GM12878 (cell line): ENCODE measurements around the gene AFF1. TPM values are rescaled to one million over a fixed set of nuclear protein-coding genes. Genes with fewer than 3 reads are reported as not detected.
A peak's percentile ranks its signal among the peaks of the same experiment; 100 is the strongest.

Experiments
- ATAC-seq: fragments of 200-7000 bp; cut with Tn5 transposase; 3 replicates; pipeline ENCODE4 v1.9.1; 2020; ENCODE audit warnings: mild to moderate bottlenecking, moderate library complexity
- BruUV-seq: library from RNA; stranded (reverse); fragments of 400-500 nt; replicated peaks from 2 replicates; lab custom pipeline; 2021; lab: Mats Ljungman, UMichigan
- CTCF ChIA-PET: fragments of 300-600 bp; sonication (Branson Sonifier 250); formaldehyde crosslinking; extraction: SDS; loops from one replicate; lab custom pipeline; 2021; ENCODE audit warnings: inconsistent platforms; lab: Yijun Ruan, JAX
- POLR2A ChIA-PET: fragments of 350-600 bp; formaldehyde crosslinking; extraction: SDS; loops from one replicate; lab custom pipeline; 2021; ENCODE audit warnings: inconsistent platforms; lab: Charles Lee
- RAD21 ChIA-PET: fragments of 300-600 bp; sonication (Branson Sonifier 250); formaldehyde crosslinking; loops from one replicate; lab custom pipeline; 2023; ENCODE audit warnings: antibody characterized with exemption; ENCODE audit not compliant: unreplicated experiment; lab: Charles Lee
- SMC1A ChIA-PET: fragments of 300-600 bp; sonication (Branson Sonifier 250); formaldehyde crosslinking; loops from one replicate; lab custom pipeline; 2023; ENCODE audit not compliant: unreplicated experiment, uncharacterized antibody; lab: Charles Lee
- DNase-seq: peaks from one replicate; pipeline ENCODE4 v3.0.0-alpha.2; 2011; ENCODE audit warnings: low read depth, low spot score
- FAIRE-seq: peaks from 3 replicates; lab custom pipeline; 2011; peaks lifted over from hg19 to GRCh38; lab: Jason Lieb, UNC
- H2AFZ ChIP-seq: 2 replicates; pipeline ENCODE4 v1.6.0; 2011; ENCODE audit warnings: low read depth, low read length, control low read depth; ENCODE audit not compliant: control insufficient read depth
- H3K27ac ChIP-seq: 2 replicates; pipeline ENCODE4 v1.5.1; 2011; ENCODE audit warnings: control low read depth; ENCODE audit not compliant: control insufficient read depth, insufficient read depth
- H3K27me3 ChIP-seq, 2 experiments: replicated peaks in 1 of 2; 2 replicates each; pipeline versions ENCODE4 v1.6.0 to v1.6.1; 2011; ENCODE audit warnings: low read length in 1 of 2; ENCODE audit not compliant: control insufficient read depth in 2 of 2, insufficient read depth in 2 of 2
- H3K36me3 ChIP-seq, 2 experiments: 2 replicates each; pipeline ENCODE4 v1.5.1; 2011; ENCODE audit warnings: low read length in 1 of 2; ENCODE audit not compliant: control insufficient read depth in 2 of 2, insufficient read depth in 2 of 2
- H3K4me1 ChIP-seq: 2 replicates; pipeline ENCODE4 v1.6.1; 2011; ENCODE audit warnings: mild to moderate bottlenecking, low read length, moderate library complexity, mixed read lengths; ENCODE audit not compliant: control insufficient read depth, insufficient read depth
- H3K4me2 ChIP-seq: 2 replicates; pipeline ENCODE4 v1.6.0; 2011; ENCODE audit warnings: control low read depth; ENCODE audit not compliant: control insufficient read depth, insufficient read depth
- H3K4me3 ChIP-seq: fragments of 200-600 bp; sonication (generic); 2 replicates; pipeline ENCODE4 v1.5.1; 2016
- H3K79me2 ChIP-seq: 2 replicates; pipeline ENCODE4 v1.6.0; 2011; ENCODE audit warnings: low read length; ENCODE audit not compliant: control insufficient read depth, insufficient read depth
- H3K9ac ChIP-seq: 2 replicates; pipeline ENCODE4 v1.8.0; 2011; ENCODE audit warnings: low read length, control low read depth, mixed read lengths; ENCODE audit not compliant: control insufficient read depth, insufficient read depth
- H3K9me3 ChIP-seq: replicated peaks from 3 replicates; pipeline ENCODE4 v1.5.1; 2011; ENCODE audit warnings: mild to moderate bottlenecking, low read length; ENCODE audit not compliant: control insufficient read depth, insufficient read depth
- H4K20me1 ChIP-seq: 2 replicates; pipeline ENCODE4 v1.6.0; 2011; ENCODE audit not compliant: control insufficient read depth, insufficient read depth
- ASH2L ChIP-seq: fragments of 300-600, 200-600 bp; sonication (generic); IDR thresholded peaks from 2 replicates; pipeline ENCODE4 v1.6.1; 2017; ENCODE audit warnings: low read depth, mild to moderate bottlenecking, borderline replicate concordance
- BCL11A ChIP-seq: IDR thresholded peaks from 2 replicates; pipeline ENCODE4 v1.6.1; 2011; ENCODE audit warnings: low read depth, low read length
- CTCF ChIP-seq, 3 experiments: IDR thresholded peaks in 2 of 3; conservative IDR thresholded peaks in 1 of 3; 2 replicates each; pipeline ENCODE4 v1.5.1; 2011; ENCODE audit warnings: low read depth in 3 of 3, low read length in 3 of 3, mild to moderate bottlenecking in 3 of 3, control low read depth in 2 of 3, moderate library complexity in 2 of 3, inconsistent platforms in 1 of 3, mixed read lengths in 1 of 3; ENCODE audit not compliant: control insufficient read depth in 2 of 3, insufficient read depth in 1 of 3; ENCODE audit errors: extremely low read depth in 1 of 3
- E2F8 ChIP-seq: fragments of 450-650 bp; IDR thresholded peaks from 2 replicates; pipeline ENCODE4 v1.6.1; 2018; ENCODE audit warnings: mild to moderate bottlenecking, low read depth, moderate library complexity; ENCODE audit not compliant: partially characterized antibody
- NFYA ChIP-seq: IDR thresholded peaks from 2 replicates; pipeline ENCODE4 v1.6.1; 2011; ENCODE audit warnings: low read depth, mild to moderate bottlenecking, low read length, improper control_type of control experiment, borderline replicate concordance
- NFYB ChIP-seq: IDR thresholded peaks from 2 replicates; pipeline ENCODE4 v1.6.1; 2011; ENCODE audit warnings: low read depth, mild to moderate bottlenecking, low read length, improper control_type of control experiment, moderate library complexity; ENCODE audit not compliant: insufficient read depth
- POLR2AphosphoS5 ChIP-seq: IDR thresholded peaks from 2 replicates; pipeline ENCODE4 v1.6.1; 2011; ENCODE audit warnings: mild to moderate bottlenecking, low read length, inconsistent platforms
- REST ChIP-seq: IDR thresholded peaks from 2 replicates; pipeline ENCODE4 v1.6.1; 2012; ENCODE audit warnings: mild to moderate bottlenecking, low read depth, low read length
- WGBS: methylation state at CpG from one replicate; pipeline ENCODE4 v1.1.6; 2016; ENCODE audit warnings: low lambda C conversion rate; ENCODE audit not compliant: insufficient replicate concordance, insufficient coverage; ENCODE audit errors: missing lambda C conversion rate; 5-methylcytosine and 5-hydroxymethylcytosine counted together
- in situ Hi-C: fragments of 300-500 bp; cut with MboI; formaldehyde crosslinking; loops from 9 replicates; pipeline ENCODE4 v1.14.3; 2018; ENCODE audit warnings: mixed read lengths
- intact Hi-C: fragments of 100-400 bp; cut with micrococcal nuclease; formaldehyde crosslinking; loops from one replicate; pipeline ENCODE4 v1.14.2; 2022; ENCODE audit not compliant: unreplicated experiment
- polyA plus RNA-seq, 11 experiments: library from polyadenylated mRNA; depleted of rRNA in 4 of 11; unstranded in 6 of 11; stranded (reverse) in 5 of 11; fragments of >200 nt; fragmentation: Nextera tagmentation in 4 of 11; fragmentation: Illumina TruSeq in 1 of 11; extraction: Ambion mirVana in 4 of 11; extraction: Trizol in 1 of 11; gene quantifications; 1 replicate in 1 of 11; 2 replicates in 10 of 11; pipeline versions ENCODE4 v1.2.1 to v1.2.3, GENCODE V29; 2011 to 2016; ENCODE audit warnings: inconsistent platforms in 2 of 11, missing spikeins in 2 of 11, low read depth in 1 of 11
- total RNA-seq, 4 experiments: library from RNA; depleted of rRNA in 3 of 4; stranded (reverse); fragments of >200 nt in 3 of 4; fragmentation: Illumina TruSeq in 1 of 4; extraction: Trizol in 1 of 4; gene quantifications; 2 replicates each; pipeline versions ENCODE4 v1.2.1 to v1.2.3, GENCODE V29; 2013 to 2021

AFF1 gene
- total and polyA plus RNA-seq, 10 of the 15 experiments (the other 5 are each of a cell fraction or from before 2014, with no cell fraction given) = 3.5 to 56.1 (median 21.5) TPM

GRCh38 chr4:87114245-87115062 is 179.6 kb downstream of the AFF1 start:
- H3K9me3 ChIP-seq = no peaks in the 10 kb centered on the region; the same call in 2 of the 3 replicates
- peaks cover 9% of the 10 kb centered on the region for H3K79me2 ChIP-seq
- ChIA-PET POLR2A (interaction anchor here (0.6 kb wide), 1 partner anchor 277 kb away, joined by 4 read pairs; no protein-coding TSS in a partner anchor), RAD21 (interaction anchor here (0.7 to 1.0 kb wide), 3 partner anchors 8 to 731 kb away, joined by 3 read pairs; no protein-coding TSS in a partner anchor), SMC1A (interaction anchor here (1.3 kb wide), 1 partner anchor 41 kb away, joined by 3 read pairs; no protein-coding TSS in a partner anchor), CTCF (interaction anchor here (1.5 kb wide), 1 partner anchor 191 kb away, joined by 4 read pairs; no protein-coding TSS in a partner anchor)
- no peaks in the 10 kb centered on the region for H4K20me1 ChIP-seq
- no peak for DNase-seq
- H3K4me1 ChIP-seq = no peaks in the 10 kb centered on the region
- H3K4me3 ChIP-seq = no peak overlapping the region
- H2AFZ ChIP-seq = no peak overlapping the region
- in situ Hi-C loops (no loop called here), intact Hi-C loops (no loop called here)
- H3K27ac ChIP-seq = no peak overlapping the region
- no TSS peak for BruUV-seq
- peaks cover 16 to 57% of the 10 kb centered on the region in 2 experiments for H3K36me3 ChIP-seq
- no peak overlapping the region for H3K4me2 ChIP-seq
- no peak for TF ChIP-seq ASH2L
- TF ChIP-seq REST = no peak
- TF ChIP-seq NFYA = no peak
- TF ChIP-seq CTCF (IDR thresholded peaks at IDR 0.05 in 2 of 3, conservative IDR thresholded peaks at IDR 0.05 in 1 of 3; ENCODE audit: control insufficient read depth in 2 of 3, extremely low read depth in 1 of 3, insufficient read depth in 1 of 3, low read depth in 3 of 3, low read length in 3 of 3) = 0 out of 6 replicates have a peak, but pooled peaks of 1 of the 3 experiments have one; percentile 1
- TF ChIP-seq POLR2AphosphoS5 = no peak
- TF ChIP-seq BCL11A = no peak
- TF ChIP-seq E2F8 = no peak
- no peak for TF ChIP-seq NFYB
- TF ChIP-seq, all 136 proteins: peak for 1
- no peak for FAIRE-seq
- ATAC-seq = no peak
- Histone ChIP-seq H3K9ac (no peak overlapping the region), H3K27me3 (no peaks in the 10 kb centered on the region)
- 98% methylated on average over 18 of the region's 24 CpGs for WGBS
